ENCODE results near the gene CFAP74.

Gene CFAP74

GRCh38 chr1:1929639-1930545 lies 73.7 kb downstream of the CFAP74 start:
- no peak for DNase-seq (ENCODE audit: low read depth in 1 of 2, low spot score in 1 of 2)

- no peak for DNase-seq (ENCODE audit: low read depth in 1 of 2, low spot score in 1 of 2)
These were observed 74.4 kb downstream of the CFAP74 start for GRCh38 chr1:1929102-1929638.

- no peak for DNase-seq (ENCODE audit: low read depth in 1 of 2, low spot score in 1 of 2)
These were observed 75.1 kb downstream of the CFAP74 start for GRCh38 chr1:1928231-1929101.

- no peak for DNase-seq (ENCODE audit: low read depth in 1 of 2, low spot score in 1 of 2)
These were observed 75.8 kb downstream of the CFAP74 start for GRCh38 chr1:1927751-1928150.

GRCh38 chr1:1926886-1927660 lies 76.5 kb downstream of the CFAP74 start:
- DNase-seq (ENCODE audit: low read depth in 1 of 2, low spot score in 1 of 2): no peak

GRCh38 chr1:1926346-1926811 lies 77.2 kb downstream of the CFAP74 start:
- DNase-seq (ENCODE audit: low read depth in 1 of 2, low spot score in 1 of 2): no peak

- DNase-seq (ENCODE audit: low read depth in 1 of 2, low spot score in 1 of 2): no peak
These were observed 77.9 kb downstream of the CFAP74 start for GRCh38 chr1:1925437-1926345.

- no peak for DNase-seq (ENCODE audit: low read depth in 1 of 2, low spot score in 1 of 2)
These were observed 78.7 kb downstream of the CFAP74 start for GRCh38 chr1:1924849-1925248.

GRCh38 chr1:1924386-1924785 lies 79.2 kb downstream of the CFAP74 start:
- no peak for DNase-seq (ENCODE audit: low read depth in 1 of 2, low spot score in 1 of 2)

GRCh38 chr1:1922956-1923833 lies 80.4 kb downstream of the CFAP74 start:
- no peak for DNase-seq (ENCODE audit: low read depth in 1 of 2, low spot score in 1 of 2)

- DNase-seq (ENCODE audit: low read depth in 1 of 2, low spot score in 1 of 2): no peak
These were observed 81.0 kb downstream of the CFAP74 start for GRCh38 chr1:1922702-1922955.

GRCh38 chr1:1921901-1922701 lies 81.5 kb downstream of the CFAP74 start:
- no peak for DNase-seq (ENCODE audit: low read depth in 1 of 2, low spot score in 1 of 2)

- no peak for DNase-seq (ENCODE audit: low read depth in 1 of 2, low spot score in 1 of 2)
These were observed 82.1 kb downstream of the CFAP74 start for GRCh38 chr1:1921459-1921862.

- no peak for DNase-seq (ENCODE audit: low read depth in 1 of 2, low spot score in 1 of 2)
These were observed 82.8 kb downstream of the CFAP74 start for GRCh38 chr1:1920608-1921458.

- no peak for DNase-seq (ENCODE audit: low read depth in 1 of 2, low spot score in 1 of 2)
These were observed 83.5 kb downstream of the CFAP74 start for GRCh38 chr1:1920057-1920607.

- peak; percentile 98 to 99 for DNase-seq (ENCODE audit: low read depth in 1 of 2, low spot score in 1 of 2)
These were observed 84.1 kb downstream of the CFAP74 start for GRCh38 chr1:1919304-1920056.

Measured in activated T-helper 1 cell treated with anti-CD3 and anti-CD28 coated beads, Interleukin-2, amount 50 U/mL, for 16 hours (primary cell).